T-helper 17 cell (primary cell): ENCODE results near the gene OPA3. TPM values are rescaled to one million over a fixed set of nuclear protein-coding genes. Genes with fewer than 3 reads are reported as not detected.

Source experiments
- ATAC-seq: fragments of 150-1000 bp; cut with Tn5 transposase; 2 replicates; pipeline ENCODE4 v1.10.0; 2021; ENCODE audit warnings: mild to moderate bottlenecking, moderate library complexity
- DNase-seq, 3 donors: peaks; one replicate each; pipeline versions ENCODE4 v3.0.0 to v3.0.0-alpha.2; 2020 to 2021
- H3K9me3 ChIP-seq: one replicate; pipeline ENCODE4 v1.7.0; 2013; ENCODE audit warnings: low read length, mild to moderate bottlenecking; ENCODE audit not compliant: control insufficient read depth, poor library complexity, severe bottlenecking
- H3K27ac Mint-ChIP-seq: one replicate; pipeline ENCODE4 v1.8.0; 2022; ENCODE audit warnings: mild to moderate bottlenecking, moderate library complexity, mixed read lengths
- H3K27me3 Mint-ChIP-seq: one replicate; pipeline ENCODE4 v1.8.0; 2022; ENCODE audit warnings: mixed read lengths
- H3K36me3 Mint-ChIP-seq: one replicate; pipeline ENCODE4 v1.8.0; 2022; ENCODE audit warnings: low read depth, mixed read lengths
- H3K4me1 Mint-ChIP-seq: one replicate; pipeline ENCODE4 v1.8.0; 2022; ENCODE audit warnings: mild to moderate bottlenecking, mixed read lengths
- H3K4me3 Mint-ChIP-seq: one replicate; pipeline ENCODE4 v1.8.0; 2022; ENCODE audit warnings: mild to moderate bottlenecking, moderate library complexity, mixed read lengths
- total RNA-seq, 4 donors: library from RNA in 2 of 4; stranded (reverse) in 2 of 4; gene quantifications; one replicate each; pipeline ENCODE4 v1.2.3 and lab custom pipeline; 2022 to 2026

OPA3 gene
- total RNA-seq, 2 donors from 2014 or later = 8.3 to 9.4 TPM

DNA sequence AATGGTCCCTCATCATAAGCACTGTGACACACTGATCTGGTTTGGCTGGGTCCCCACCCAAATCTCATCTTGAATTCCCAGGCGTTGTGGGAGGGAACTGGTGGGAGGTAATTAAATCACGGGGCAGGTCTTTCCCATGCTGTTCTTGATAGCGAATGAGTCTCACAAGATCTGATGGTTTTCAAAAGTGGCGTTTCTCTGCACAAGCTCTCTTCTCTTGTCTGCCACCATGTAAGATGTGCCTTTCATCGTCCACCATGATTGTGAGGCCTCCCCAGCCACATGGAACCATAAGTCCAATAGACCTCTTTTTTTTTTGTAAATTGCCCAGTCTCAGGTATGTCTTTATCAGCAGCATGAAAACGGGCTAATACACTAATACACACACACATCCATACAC, 24.3 kb upstream of the OPA3 start:
- ATAC-seq = no peak
- DNase-seq = no peak
- Mint-ChIP-seq H3K27ac (no peak overlapping the region), H3K36me3 (peaks cover 10% of the 10 kb centered on the region), H3K27me3 (no peaks in the 10 kb centered on the region), H3K4me3 (no peak overlapping the region), H3K4me1 (peaks cover 9% of the 10 kb centered on the region)
- no peaks in the 10 kb centered on the region for H3K9me3 ChIP-seq

DNA sequence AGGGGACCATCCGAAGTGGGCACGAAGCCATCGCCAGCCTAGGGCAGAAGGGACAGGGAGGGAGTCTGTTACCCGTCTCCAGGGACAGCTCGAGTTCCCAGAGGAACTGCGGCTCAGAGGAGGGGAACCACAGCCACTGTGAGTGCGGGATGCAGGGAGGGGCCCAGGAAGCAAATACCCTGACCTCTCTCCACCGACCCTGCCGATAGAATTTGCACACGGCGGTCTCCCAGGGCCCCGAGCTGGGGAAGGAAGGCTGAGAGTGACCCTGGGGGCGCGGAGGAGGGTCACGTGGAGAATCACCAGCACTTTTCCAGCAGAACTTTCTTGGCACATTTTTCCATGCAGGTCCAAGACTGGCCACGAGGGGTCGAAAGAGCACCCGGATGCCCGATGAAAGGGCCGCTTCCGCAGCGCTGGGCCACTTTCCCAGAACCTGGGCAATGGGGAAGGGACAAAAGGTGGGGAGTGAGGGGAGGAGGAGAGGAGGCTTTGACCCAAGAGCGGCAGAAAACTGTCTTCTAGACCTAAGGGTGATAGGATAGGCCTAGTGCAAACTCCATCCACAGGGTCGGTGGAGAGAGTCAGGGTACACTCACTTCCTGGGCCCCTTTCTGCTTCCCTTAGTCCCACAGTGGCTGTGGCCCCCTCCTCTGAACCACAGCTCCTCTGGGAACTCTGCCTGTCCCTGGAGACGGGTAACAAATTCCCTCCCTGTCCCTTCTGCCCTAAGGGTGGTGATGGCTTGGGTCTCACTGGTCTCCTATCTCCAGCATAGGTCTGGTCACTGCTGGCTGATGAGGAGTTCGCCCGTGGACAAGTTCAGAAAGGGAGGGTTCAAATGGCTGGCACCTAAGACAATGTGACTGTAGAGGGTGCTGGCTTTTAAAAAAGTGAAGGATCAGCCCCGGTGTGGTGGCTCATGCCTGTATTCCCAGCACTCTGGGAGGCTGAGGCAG, 22.7 kb upstream of the OPA3 start:
- Mint-ChIP-seq H3K4me3 (peak overlapping the region; percentile 67), H3K4me1 (peaks cover 11% of the 10 kb centered on the region), H3K27ac (peak overlapping the region; percentile 21)

DNA sequence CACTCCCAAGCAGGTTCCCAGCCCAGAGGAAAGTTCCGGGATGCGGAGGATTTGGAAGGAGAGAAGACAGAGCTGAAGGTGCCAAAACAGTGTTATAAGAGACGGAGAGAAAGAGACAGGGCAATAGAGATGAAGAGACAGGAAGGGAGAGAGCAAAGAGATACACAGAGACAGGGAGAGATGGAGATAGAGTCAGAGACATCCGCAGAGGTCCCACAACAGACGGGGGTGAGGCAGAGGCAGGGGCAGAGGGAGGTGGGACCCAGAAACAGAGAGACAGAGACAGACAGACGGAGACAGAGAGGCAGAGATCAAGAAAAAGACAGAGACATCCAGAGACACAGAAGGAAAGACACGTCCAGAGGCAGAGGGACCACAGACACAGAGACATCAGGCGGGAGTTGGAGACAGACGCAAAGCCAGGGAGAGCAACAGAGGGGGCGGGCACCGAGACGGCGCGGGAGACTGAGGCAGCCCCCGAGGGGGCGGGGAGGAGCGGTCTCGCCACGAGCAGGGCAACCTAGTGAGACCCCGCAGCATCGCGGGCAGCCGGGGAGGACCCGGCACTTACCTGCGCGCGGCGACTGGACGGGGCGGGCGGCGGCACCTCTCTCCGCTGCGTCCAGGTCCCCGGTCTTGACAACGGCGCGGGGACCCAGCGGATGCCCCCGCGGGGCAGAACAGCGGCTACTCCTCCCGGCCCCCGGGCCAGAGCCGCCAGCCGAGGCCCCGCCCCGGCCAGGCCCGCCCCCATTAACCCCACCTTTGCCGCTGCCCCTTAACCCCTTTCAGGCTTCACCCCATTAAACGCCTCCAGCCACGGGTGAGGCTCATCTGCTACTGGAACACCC, 17.1 kb upstream of the OPA3 start, which contains the start of gene GPR4:
Gene GPR4 (minus strand): TSS at position 689 of the 851 bp plus-strand sequence. CDS start 10,346 bp downstream, outside the sequence.
- no peak for DNase-seq
- Mint-ChIP-seq H3K27me3 (peaks cover 69% of the 10 kb centered on the region), H3K4me1 (peaks cover 36% of the 10 kb centered on the region), H3K36me3 (peaks cover 17% of the 10 kb centered on the region), H3K27ac (no peak within 1 kb of the TSS), H3K4me3 (peak within 1 kb of the TSS; percentile 73)
- no peak for ATAC-seq
- H3K9me3 ChIP-seq = no peaks in the 10 kb centered on the region

More for the DNA sequence above, 22.7 kb upstream of the OPA3 start:
- H3K9me3 ChIP-seq = no peaks in the 10 kb centered on the region
- Mint-ChIP-seq H3K36me3 (peaks cover 9% of the 10 kb centered on the region), H3K27me3 (peaks cover 13% of the 10 kb centered on the region)
- DNase-seq = peak; percentile 17 to 34 (median 22)
- peak; percentile 37 for ATAC-seq

DNA sequence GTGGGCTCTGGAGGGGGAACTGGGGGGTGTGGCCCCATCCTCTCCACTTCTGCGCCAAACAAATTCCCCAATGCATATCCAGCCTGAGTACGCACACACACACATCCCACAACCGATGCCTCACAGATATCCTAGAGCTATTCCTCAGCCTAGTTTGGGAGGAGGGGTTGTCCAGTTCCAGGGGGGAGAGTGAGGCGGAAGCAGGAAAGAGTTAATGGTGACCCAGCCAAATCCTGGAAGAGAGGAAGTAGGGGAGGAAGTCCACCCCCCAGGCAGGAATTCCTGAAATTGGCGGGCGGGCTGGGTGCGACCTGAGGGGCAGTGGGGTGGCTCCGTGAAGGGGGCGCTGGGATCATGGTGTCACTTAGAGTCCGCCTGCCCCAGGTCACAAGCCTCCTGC, 16.5 kb upstream of the OPA3 start:
- Mint-ChIP-seq H3K4me1 (peaks cover 36% of the 10 kb centered on the region), H3K27me3 (peaks cover 76% of the 10 kb centered on the region), H3K27ac (no peak overlapping the region), H3K36me3 (peaks cover 17% of the 10 kb centered on the region), H3K4me3 (peak overlapping the region; percentile 58)
- no peak for DNase-seq
- ATAC-seq = no peak
- H3K9me3 ChIP-seq = no peaks in the 10 kb centered on the region

DNA sequence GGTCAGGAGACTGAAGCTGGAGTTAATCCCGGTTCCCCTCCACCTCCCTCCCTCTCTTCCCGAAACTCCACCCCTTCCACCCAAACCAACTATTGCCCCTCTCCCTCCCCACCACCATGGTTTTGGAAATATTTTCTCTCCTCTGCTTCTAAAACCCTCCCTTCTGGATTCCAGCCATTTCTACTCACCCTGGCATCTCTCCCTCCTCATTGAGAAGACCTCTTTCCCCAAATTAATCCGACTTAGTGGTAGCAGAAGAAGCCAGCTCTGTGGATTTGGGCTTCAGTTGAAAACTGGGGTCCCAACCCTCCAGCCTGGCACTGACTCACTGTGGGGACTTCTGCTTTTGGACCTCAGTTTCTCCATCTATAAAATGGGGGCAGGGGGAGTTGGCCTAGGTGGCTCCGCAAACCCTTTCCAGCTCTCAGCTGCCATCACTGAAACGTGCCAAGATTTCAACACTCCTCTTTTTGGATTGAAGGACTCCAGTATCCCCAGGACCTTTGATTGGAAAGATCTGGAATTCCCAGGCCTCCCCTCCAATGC, 15.8 kb upstream of the OPA3 start:
- Mint-ChIP-seq H3K27me3 (peaks cover 82% of the 10 kb centered on the region), H3K36me3 (peaks cover 17% of the 10 kb centered on the region), H3K4me3 (no peak overlapping the region), H3K4me1 (peaks cover 36% of the 10 kb centered on the region), H3K27ac (no peak overlapping the region)
- ATAC-seq = no peak
- no peaks in the 10 kb centered on the region for H3K9me3 ChIP-seq
- DNase-seq = no peak

DNA sequence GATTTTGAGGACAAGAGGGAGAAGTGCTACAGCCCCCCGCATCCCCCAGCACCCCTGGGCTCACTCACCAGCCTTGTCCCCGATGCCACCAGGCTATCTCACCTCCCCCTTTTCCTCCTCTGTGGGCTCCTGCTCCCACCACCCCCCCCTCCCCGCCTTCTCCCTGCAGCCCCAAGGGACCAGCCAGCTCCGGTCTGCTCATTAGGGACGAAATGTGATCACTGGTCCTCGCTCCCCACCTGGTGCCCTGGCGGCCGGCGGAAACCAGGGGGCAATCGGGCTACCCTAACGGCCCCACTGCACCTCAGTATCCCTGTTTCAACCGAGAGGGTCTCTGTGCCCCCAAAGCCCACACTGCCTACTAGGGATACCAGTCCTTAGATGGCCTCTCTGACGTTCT, 14.7 kb upstream of the OPA3 start:
- Mint-ChIP-seq H3K4me1 (peaks cover 36% of the 10 kb centered on the region), H3K27me3 (peaks cover 82% of the 10 kb centered on the region), H3K36me3 (peaks cover 17% of the 10 kb centered on the region), H3K27ac (no peak overlapping the region), H3K4me3 (no peak overlapping the region)
- DNase-seq = no peak
- ATAC-seq = no peak
- no peaks in the 10 kb centered on the region for H3K9me3 ChIP-seq

DNA sequence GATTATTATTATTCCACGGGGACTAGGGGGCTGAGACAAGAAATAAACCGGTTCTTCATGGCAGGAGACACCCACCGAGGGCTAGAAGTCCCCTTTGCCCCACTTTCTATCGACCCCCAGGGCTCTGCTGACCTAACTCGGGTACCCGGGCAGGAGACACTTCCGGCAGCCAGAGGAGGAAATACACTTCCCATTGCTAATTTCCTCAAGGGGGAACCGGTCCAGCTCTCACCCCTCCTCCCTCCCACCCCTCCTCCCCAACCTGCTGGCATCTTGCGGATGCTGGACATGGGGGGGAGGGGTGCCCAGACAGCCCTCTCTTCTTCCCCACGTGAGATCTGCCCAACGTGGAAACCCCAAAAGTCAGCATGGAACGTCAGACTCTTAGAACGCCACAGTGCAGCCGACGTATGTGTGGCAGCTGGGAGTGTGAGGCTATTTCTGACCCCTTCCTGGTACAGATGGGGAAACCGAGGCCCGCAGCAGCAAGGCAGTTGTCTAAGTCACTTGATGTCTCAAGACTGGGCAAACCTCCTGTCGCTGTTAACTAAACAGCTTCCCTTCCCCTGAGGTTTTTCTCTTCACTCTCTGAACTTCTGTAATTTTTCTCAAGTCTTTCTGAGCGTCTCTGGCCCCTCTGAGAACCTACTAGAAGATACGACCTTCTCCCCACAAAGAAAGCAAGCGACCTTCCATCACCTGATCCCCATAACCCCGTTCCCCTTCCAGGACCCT, 13.8 kb upstream of the OPA3 start:
- Mint-ChIP-seq H3K4me1 (peaks cover 36% of the 10 kb centered on the region), H3K27ac (peak overlapping the region; percentile 39), H3K4me3 (peak overlapping the region; percentile 55), H3K27me3 (peaks cover 80% of the 10 kb centered on the region), H3K36me3 (peaks cover 17% of the 10 kb centered on the region)
- ATAC-seq = no peak
- H3K9me3 ChIP-seq = no peaks in the 10 kb centered on the region
- DNase-seq = no peak

DNA sequence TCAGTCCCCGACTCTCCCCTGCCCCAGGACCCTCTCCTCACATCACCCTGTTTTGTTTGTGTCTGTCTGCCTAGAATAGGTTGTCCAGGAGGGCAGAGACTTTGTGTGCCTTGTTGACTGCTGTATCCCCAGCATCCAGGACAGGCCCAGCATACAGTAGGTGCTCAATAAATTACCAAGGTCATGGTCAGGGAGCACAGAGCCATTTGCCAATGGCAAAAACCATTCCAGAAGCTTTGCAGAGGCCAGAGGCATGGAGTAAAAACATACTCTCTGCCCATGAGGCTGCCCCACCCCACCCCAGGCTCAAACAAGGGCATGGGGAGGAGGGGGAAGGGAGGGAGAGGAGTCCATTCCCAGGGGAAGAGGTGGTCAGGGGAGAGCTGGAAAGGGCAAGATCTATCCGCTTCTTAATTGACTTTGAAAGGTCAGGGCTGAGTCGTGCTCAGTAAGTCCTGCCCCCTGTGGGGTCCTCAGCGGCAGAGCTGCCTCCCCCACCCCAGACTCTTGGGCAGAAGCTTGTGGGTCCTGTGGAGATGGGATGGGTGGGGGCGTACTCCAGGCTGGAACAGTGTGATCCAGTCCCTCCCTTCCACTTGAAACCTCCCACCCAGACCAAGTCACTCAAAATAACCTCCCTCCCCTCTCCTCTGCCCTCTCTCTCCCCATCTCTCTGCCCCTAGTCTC, 13.0 kb upstream of the OPA3 start:
- no peak overlapping the region for H3K27ac Mint-ChIP-seq
- no peak overlapping the region for H3K4me3 Mint-ChIP-seq

DNA sequence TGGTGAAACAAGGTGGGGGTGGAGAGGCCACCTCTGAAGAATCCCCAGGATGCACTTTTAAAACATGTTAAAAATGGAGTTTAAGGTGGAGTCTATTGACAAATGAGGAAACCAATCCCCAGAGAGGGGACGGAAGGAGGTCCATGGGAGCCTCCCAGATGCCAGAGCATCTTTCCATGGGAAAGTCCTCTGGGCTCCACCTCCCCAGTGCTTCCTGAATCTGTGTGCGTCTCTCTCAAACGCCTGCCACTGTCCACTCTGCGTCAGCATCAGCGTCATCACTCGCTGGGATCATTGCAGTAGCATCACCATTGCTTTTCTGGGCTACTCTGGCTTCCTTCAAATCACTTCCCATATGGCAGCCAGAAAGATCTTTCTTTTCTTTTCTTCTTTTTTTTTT, 11.2 kb upstream of the OPA3 start:
- no peaks in the 10 kb centered on the region for H3K9me3 ChIP-seq
- DNase-seq (no peak), ATAC-seq (no peak)
- H3K36me3 Mint-ChIP-seq = peaks cover 15% of the 10 kb centered on the region
- H3K27ac Mint-ChIP-seq = no peak overlapping the region
- no peak overlapping the region for H3K4me3 Mint-ChIP-seq
- peaks cover 32% of the 10 kb centered on the region for H3K4me1 Mint-ChIP-seq
- peaks cover 71% of the 10 kb centered on the region for H3K27me3 Mint-ChIP-seq

More for the DNA sequence above, 13.0 kb upstream of the OPA3 start:
- DNase-seq (no peak), ATAC-seq (no peak)
- Mint-ChIP-seq H3K36me3 (peaks cover 16% of the 10 kb centered on the region), H3K4me1 (peaks cover 34% of the 10 kb centered on the region), H3K27me3 (peaks cover 71% of the 10 kb centered on the region)
- no peaks in the 10 kb centered on the region for H3K9me3 ChIP-seq

DNA sequence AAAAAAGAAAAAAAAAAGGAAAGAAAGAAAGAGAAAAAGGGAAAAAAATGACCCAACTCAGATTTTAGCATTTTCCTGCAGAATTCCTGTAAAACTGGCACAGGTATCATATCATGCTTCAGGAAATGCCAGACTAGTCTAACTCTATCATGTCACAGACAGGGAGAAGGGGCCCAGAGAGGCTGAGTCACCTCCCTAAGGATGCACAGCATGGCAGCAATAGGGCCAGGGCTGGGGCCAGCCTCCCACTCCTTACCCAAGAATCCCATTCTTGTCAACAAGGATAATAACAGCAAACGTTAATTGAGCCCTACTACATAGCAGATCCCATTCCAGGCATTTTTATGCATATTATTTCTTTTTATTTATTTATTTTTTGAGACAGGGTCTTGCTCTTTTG, 8.9 kb upstream of the OPA3 start:
- Mint-ChIP-seq H3K4me3 (no peak overlapping the region), H3K4me1 (peaks cover 23% of the 10 kb centered on the region), H3K27me3 (peaks cover 70% of the 10 kb centered on the region), H3K27ac (no peak overlapping the region), H3K36me3 (peaks cover 16% of the 10 kb centered on the region)
- no peak for DNase-seq
- H3K9me3 ChIP-seq = no peaks in the 10 kb centered on the region
- ATAC-seq = no peak

DNA sequence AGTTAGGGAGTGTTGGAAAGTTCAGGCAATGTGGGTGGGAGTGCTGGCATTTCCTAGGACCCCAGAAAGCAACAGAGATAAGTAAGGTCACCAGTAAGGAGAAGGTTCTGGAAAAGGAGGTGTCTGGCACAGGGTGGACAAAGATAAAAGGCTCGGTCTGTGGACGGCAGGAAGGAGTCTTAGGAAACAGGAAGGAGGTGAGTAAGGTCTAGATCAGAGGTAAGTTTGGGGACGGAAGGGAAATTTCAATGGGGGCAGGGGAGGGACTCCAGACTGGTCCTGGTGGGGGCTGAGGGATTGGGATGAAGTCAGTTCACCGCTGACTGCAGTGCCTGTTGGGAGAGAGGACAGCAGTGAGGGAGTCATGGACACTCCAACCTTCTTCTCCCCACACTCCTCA, 7.8 kb upstream of the OPA3 start:
- H3K4me3 Mint-ChIP-seq = no peak overlapping the region

DNA sequence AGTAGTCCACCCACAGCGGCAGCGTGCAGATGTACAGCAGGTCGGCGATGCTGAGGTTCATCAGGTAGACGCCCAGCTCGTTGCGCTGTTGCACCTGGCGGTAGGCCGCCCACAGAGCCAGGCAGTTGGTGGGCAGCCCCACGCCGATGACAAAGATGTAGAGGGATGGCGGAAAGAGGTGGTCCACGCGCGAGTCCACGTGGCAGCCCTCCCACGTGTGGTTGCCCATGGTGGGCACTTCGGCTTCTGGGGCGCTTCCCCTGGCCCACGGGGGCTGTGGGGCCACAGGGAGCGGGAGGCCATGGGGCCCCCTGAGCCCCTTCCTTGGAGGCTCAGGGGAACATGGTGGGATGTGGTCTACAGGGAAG, 7.0 kb upstream of the OPA3 start:
- peaks cover 14% of the 10 kb centered on the region for H3K4me1 Mint-ChIP-seq
- peaks cover 51% of the 10 kb centered on the region for H3K27me3 Mint-ChIP-seq
- DNase-seq (no peak), ATAC-seq (no peak)
- no peak overlapping the region for H3K27ac Mint-ChIP-seq
- H3K4me3 Mint-ChIP-seq = no peak overlapping the region
- peaks cover 12% of the 10 kb centered on the region for H3K36me3 Mint-ChIP-seq
- H3K9me3 ChIP-seq = no peaks in the 10 kb centered on the region

More for the DNA sequence above, 7.8 kb upstream of the OPA3 start:
- ATAC-seq (no peak), DNase-seq (no peak)
- peaks cover 58% of the 10 kb centered on the region for H3K27me3 Mint-ChIP-seq
- H3K9me3 ChIP-seq = no peaks in the 10 kb centered on the region
- H3K27ac Mint-ChIP-seq = no peak overlapping the region
- peaks cover 16% of the 10 kb centered on the region for H3K4me1 Mint-ChIP-seq
- peaks cover 14% of the 10 kb centered on the region for H3K36me3 Mint-ChIP-seq
